HG03095 (cell line): ENCODE results near the gene ZNF548.
A peak's percentile ranks its signal among the peaks of the same experiment; 100 is the strongest.
"Not testable (repeated sequence)": the region's sequence is repeated elsewhere in the genome, so short reads cannot be mapped to it uniquely, and the experiment has no call there.

Source experiments
- ATAC-seq: cut with Tn5 transposase; IDR thresholded peaks from one replicate; pipeline ENCODE4 v1.9.1; 2021; ENCODE audit warnings: moderate library complexity; ENCODE audit not compliant: unreplicated experiment

The ZNF548 gene

GRCh38 chr19:57389730-57390598 is at the start of gene ZNF548:
Gene ZNF548, plus strand, starts transcription at chr19:57389854. Its CDS starts 246 bp downstream, at chr19:57390100.
- ATAC-seq, result peak; percentile 96

DNA sequence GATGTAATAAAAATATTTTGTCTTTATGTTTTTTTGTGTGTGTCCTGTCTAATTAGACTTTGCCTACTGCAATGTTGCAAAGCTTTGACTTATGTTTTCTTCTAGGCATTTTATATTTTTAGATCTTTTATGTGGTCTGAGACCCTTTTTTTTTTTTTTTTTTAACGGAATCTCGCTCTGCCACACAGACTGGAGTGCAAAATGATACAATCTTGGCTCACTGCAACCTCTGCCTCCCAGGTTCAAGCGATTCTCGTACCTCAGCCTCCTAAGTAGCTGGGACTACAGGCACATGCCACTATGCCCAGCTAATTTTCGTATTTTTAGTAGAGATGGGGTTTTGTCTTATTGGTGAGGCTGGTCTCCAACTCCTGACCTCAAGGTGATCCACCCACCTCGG is 47.1 kb upstream of the ZNF548 start:
- no peak for ATAC-seq

DNA sequence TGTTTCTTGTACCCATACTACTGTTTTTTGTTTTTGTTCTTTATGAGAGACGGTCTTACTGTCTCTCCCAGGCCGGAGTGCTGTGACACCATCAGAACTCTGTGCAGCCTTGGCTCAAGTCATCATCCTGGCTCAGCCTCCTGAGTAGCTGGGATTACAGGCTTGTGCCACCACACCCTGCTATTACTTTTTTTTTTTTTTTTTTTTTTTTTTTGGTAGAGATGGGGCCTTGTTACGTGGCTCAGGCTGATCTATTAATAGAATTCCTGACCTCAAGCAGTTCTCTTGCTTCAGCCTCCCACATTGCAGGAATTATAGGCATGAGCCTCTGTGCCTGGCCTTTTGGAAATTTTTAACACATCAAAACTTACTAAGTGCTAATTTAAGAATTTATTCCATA is 41.5 kb upstream of the ZNF548 start:
- no peak for ATAC-seq

GRCh38 chr19:57350877-57351805 is 38.5 kb upstream of the ZNF548 start, which contains the start of gene ZNF304:
Gene ZNF304, plus strand, starts transcription at chr19:57351271. Its CDS starts 394 bp downstream, at chr19:57351665.
- peak; percentile 97 for ATAC-seq

- ATAC-seq, result no peak
Measured at GRCh38 chr19:57351867-57352266, 37.8 kb upstream of the ZNF548 start.

DNA sequence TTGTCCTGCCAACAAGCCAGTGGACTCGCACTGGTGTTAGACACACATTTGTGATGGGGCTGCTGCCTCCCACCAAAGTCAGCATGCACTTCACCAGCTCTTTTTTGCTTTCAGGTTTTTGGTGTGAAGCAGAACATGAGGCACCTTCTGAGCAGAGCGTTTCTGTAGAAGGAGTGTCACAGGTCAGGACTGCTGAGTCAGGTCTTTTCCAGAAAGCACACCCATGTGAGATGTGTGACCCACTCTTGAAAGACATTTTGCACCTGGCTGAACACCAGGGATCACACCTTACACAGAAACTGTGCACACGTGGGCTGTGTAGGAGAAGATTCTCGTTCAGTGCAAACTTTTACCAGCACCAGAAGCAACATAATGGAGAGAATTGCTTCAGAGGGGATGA is 33.7 kb upstream of the ZNF548 start:
- no peak for ATAC-seq

GRCh38 chr19:57357406-57357805 is 32.2 kb upstream of the ZNF548 start:
- no peak for ATAC-seq

- no peak for ATAC-seq
Measured at GRCh38 chr19:57359300-57359699, 30.4 kb upstream of the ZNF548 start.

- ATAC-seq, result no peak
Measured at GRCh38 chr19:57362419-57362818, 27.2 kb upstream of the ZNF548 start.

DNA sequence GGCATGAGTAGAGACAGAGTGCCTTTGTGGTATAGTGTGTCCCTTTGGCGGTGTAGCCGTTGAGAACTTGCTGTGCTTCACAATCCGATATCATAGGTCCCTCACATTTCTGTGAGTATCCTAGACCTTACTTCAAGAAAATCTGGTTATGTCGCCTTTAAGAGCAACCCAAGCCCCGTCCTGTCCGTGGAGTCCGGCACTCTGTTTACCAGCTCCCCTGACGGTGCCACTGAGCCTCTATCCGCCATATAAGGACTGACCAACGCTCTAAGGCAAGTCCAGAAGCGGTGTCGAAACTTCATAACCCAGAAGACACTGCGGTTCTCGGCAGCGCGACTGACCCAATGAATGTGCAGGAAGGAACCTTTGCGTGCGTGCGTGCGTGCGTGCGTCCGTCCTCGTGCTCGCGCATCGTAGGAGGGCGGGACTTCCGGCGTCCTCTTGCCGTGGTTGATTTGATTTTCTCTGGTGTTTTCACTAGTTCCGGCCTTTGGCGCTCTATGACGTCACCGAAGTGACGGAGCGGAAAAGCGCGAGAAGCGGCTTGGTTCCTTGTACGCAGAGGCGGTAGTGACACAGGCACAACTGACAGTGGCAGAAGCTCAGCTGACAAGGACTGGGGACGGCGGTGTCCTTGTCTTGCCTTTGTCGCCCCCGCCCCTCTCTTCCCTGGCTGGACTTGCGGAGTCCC is 26.5 kb upstream of the ZNF548 start, which contains the start of the genes TRAPPC2B and ZNF547:
TRAPPC2B (plus strand) TSS at position 555 of the 691 bp plus-strand sequence. CDS start 1,283 bp downstream, outside the sequence.
ZNF547 (plus strand) TSS at position 555 of the 691 bp plus-strand sequence. CDS start 5,005 bp downstream, outside the sequence.
- ATAC-seq, result peak; percentile 95

DNA sequence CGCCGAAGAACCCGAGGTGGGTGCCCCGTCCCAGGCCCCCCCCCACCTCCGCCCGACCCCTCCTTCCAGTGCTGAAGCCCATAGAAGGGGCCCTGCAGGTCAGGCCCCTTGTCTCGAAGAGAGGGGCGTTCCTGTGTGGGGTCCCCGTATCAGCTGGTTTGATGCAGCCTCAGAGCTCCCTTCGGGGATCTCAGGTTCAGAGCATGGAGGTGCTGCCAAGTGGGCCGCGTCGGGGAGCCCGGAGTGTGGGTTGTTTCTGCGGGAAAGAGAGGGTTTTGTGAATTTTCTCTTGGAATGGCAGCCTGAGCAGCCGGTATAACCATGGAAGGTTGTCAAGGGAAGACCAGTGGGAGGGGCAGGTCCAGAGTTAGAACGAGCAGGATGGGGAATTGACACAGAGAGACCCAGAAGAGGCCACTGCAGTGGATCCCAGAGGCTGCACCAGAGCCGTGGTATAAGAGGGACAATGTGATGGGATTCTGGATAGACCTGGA is 25.9 kb upstream of the ZNF548 start:
- ATAC-seq, result peak; percentile 7

DNA sequence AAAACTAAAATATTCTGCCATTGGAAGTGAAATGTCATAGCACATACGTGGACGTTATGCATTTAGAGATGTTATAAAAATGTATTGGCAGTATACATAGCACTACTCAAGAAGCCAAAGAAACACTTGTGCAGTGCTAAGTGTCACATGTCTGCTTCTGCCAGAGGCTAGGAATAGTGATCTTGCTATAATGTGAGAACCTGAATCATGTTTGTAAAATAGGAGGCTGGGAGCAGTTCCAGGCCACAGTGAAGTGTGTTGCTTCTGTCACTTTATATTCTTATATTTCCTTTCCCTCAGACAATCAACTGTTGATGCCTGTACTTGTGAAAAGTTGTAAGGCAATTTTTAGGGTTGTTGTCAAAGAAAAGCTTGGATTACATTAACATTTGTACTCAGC is 22.9 kb upstream of the ZNF548 start:
- ATAC-seq, result no peak

GRCh38 chr19:57374179-57374578 is 15.5 kb upstream of the ZNF548 start:
- no peak for ATAC-seq

GRCh38 chr19:57374647-57375046 is 15.0 kb upstream of the ZNF548 start:
- ATAC-seq, result not testable (repeated sequence)

GRCh38 chr19:57376151-57376550 is 13.5 kb upstream of the ZNF548 start:
- ATAC-seq, result no peak

- ATAC-seq, result no peak
Measured at GRCh38 chr19:57377498-57378146, 12.0 kb upstream of the ZNF548 start.

DNA sequence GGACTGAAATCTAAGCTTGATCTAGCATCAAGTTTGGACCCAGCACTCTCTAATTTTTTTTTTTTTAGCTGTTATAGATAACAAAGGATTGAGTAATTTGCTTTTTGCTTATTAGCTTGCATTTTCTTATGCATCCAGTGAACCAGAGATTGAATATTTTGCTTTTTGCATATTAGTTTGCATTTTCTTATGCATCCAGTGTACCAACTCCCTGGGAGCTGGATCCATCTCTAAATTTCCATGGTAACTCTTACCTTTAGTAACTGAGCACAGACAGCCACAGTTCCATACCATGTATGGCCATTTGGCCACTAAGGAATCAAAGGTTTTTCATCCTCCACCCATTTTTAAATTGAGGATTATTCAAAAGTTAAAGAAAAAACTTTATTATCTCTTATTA is 8.7 kb upstream of the ZNF548 start:
- no peak for ATAC-seq

DNA sequence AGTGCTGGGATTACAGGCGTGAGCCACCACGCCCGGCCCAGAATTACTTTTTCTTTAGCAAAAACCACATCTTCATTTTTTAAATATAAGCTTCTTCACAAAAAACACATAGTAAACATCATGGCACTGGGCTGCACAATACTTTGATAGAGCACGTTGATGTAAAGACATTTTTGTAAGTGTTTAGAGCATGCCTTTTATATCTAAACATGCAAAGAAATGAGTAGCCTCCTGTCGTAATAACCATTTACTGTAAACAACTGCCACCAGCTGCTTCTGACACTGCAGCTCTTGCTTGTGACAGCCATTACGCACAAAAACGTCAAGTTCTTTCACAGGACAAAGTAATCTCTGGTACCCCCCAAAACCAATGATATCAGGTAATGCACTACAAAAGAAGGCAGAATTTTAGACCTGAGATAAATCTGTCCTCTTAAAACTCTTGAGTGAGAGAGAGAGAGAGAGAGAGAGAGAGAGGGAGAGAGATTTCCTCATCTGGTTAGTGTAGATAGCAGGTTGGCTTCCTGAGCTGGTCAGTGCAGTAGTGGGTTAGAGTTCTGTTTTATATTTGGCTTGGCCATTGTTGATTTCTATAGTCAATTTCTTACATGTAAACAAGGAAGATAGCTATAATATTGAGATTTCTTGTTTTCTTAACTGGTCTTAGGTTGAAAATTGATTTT is 6.7 kb upstream of the ZNF548 start:
- ATAC-seq, result no peak

DNA sequence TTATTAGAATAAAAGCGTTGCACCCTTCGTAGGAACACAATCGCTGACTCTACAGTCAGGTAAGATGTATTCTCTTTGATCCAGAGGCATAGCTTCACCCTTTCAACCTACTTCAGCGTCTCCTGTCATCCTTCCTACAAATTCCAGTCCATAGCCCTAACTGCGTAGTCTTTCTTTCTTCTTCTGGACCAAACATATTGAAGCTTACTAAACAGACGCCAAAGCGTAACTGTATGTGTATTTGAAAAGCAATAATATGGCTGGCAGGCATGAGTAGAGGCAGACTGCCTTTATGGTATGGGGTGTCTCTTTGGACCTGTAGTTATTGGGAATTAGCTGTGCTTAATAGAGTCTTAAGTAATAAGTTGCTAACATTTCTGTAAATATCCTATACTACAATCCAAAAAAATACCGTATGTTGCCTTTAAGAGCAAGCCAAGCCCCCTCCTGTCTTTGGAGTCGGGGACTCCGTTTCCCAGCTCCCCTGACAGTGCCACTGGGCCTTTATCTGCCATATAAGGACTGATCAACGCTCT is 392 bp upstream of the ZNF548 start:
- no peak for ATAC-seq
